ENCODE results near the gene KLHL14.

DNA sequence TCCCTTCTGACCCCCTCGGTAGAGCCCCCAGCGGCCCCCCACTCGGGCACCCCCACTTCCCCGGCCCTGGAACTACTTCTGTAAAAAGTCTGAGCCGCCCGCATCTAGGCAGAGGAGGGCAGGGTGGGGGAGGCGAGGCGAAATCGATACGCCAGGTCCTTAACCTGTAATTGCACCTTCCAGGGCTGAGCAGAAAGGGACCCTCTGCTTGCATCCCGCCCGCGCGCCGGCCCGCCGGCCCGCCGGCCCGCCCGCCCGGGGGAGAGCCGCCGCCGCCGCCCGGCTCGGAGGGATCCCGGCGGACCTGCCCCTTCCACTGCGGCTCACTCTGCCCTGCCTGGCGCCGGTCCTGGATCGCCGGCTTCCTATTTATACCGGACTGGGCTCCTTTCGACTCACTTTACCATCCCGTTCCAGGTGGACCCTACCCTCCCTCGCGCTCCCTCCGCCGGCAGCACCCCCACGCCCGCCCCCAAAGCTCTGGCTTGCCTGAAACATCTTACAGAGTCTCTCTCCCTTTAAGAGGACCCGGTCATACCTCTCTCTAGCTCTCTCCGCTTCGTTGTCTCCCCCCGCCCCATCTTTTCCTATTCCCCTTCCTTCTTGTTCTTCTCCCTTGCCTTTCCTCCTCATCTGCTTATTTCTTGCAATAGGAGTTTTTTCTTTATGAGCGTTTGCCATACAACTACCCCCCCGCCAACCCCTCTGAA, 797 bp downstream of the KLHL14 start:
- no peak for TF ChIP-seq CTCF (IDR thresholded peaks at IDR 0.05)
- TF ChIP-seq REST (IDR thresholded peaks at IDR 0.05; ENCODE audit: insufficient read depth in 1 of 2, low read depth in 2 of 2, low read length in 1 of 2) = no peak
- TF ChIP-seq POLR2AphosphoS5 (IDR thresholded peaks at IDR 0.05; ENCODE audit: low read depth, low read length) = no peak
- no peak for TF ChIP-seq SIN3A (IDR thresholded peaks at IDR 0.05; ENCODE audit: borderline replicate concordance, insufficient read depth, low read depth, low read length)
